Camera-type eye (tissue), 1 donor: ENCODE data around the gene TMEM219. TPM values are rescaled to one million over a fixed set of nuclear protein-coding genes. Genes with fewer than 3 reads are reported as not detected.

ENCODE experiments used
- total RNA-seq: library from RNA; depleted of rRNA; stranded (reverse); fragments of >200 nt; gene quantifications from one replicate; pipeline ENCODE4 v1.2.3, GENCODE V29; 2014

Gene TMEM219, protein sequence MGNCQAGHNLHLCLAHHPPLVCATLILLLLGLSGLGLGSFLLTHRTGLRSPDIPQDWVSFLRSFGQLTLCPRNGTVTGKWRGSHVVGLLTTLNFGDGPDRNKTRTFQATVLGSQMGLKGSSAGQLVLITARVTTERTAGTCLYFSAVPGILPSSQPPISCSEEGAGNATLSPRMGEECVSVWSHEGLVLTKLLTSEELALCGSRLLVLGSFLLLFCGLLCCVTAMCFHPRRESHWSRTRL
- 30.3 TPM for total RNA-seq

DNA sequence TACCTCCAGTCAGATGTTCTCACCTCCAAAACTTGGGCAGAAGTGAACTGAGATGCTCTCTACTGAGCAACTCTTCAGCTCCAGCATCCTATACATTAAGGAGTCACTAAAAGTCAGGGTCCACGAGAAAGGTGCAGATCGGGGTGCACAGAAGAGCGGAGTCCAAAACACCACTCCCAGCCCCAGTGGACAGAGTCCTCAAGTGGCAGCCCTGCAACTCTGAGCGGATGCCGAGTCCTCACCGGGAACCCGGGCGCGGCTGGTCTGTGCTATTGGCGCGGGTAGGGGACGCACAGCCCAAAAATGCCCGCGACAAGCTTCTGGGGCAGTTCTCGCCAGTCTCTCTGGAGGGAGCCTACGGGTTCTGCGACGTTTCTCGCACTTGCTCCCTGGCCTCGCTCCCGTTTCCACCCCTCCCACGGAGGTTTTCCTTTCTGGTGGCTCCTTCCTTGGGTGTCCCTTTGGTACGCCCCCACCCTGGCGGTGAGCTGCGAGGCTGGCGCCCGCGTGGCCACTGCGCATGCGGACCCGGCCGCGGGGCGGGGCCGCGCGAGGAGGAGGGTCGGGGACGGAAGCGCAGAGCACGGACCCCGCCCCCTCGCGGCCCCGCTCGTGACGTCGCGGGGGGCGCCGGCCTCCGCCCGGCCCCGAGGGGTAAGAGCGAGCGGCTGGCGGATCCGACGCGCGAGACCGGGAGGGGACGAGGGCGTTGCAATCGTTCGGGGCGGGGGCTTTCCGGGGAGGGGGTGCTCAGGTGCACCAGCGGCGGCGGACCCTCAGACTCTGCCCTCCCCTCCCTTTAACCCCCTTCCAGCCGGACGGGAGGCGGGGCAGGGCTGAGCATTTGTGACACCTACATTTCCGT is at the start of gene TMEM219:
TSS of gene TMEM219 (plus strand) at position 601 of the 865 bp plus-strand sequence. CDS start 1,065 bp downstream, outside the sequence.

DNA sequence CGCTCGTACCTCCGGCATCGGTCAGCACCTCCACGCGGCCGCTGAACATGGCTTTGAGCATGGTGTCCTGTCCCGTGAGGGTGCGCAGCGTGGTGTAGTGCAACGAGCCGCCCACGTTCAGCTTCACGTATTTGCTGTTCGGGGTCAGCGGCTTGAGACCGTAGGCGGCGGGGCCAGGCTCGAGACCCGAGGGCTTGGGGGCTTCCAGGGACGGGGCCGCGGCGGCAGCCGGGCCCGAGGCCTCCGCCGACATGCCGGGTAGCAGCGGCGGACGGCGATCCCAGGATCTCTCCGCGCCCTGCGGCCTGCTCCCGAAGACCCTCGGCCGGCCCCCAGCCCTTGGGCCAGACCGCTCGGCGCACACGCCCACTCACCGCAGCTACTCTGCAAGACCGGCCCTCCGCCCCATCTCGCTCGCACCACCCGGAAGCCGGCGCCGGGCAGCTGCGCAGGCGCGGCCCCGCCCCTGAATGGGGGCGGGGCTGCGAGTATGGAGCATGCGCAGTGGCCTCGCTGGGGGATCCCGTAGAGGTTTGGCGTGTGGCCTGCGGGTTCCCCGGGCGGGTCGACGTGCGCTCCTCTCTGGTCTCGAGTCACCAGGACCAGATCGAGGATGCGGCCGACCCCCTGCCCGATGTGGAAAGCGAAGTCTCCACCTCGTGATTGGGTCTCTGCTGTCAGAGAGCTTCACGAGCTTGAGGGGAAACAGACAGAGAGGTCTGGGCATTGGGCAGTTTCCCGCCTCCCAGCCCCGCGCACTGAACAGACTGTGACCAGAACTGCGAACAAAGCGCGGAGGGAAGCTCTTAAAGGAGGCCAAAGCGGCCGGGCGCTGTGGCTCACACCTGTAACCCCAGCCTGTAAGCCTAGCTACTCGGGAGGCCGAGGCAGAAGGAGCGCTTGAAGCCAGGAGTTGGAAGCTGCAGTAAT is 35.8 kb upstream of the TMEM219 start, which contains the start of gene KCTD13:
TSS of gene KCTD13 (minus strand) at position 446 of the 930 bp plus-strand sequence. CDS start at position 253, 193 bp downstream.

DNA sequence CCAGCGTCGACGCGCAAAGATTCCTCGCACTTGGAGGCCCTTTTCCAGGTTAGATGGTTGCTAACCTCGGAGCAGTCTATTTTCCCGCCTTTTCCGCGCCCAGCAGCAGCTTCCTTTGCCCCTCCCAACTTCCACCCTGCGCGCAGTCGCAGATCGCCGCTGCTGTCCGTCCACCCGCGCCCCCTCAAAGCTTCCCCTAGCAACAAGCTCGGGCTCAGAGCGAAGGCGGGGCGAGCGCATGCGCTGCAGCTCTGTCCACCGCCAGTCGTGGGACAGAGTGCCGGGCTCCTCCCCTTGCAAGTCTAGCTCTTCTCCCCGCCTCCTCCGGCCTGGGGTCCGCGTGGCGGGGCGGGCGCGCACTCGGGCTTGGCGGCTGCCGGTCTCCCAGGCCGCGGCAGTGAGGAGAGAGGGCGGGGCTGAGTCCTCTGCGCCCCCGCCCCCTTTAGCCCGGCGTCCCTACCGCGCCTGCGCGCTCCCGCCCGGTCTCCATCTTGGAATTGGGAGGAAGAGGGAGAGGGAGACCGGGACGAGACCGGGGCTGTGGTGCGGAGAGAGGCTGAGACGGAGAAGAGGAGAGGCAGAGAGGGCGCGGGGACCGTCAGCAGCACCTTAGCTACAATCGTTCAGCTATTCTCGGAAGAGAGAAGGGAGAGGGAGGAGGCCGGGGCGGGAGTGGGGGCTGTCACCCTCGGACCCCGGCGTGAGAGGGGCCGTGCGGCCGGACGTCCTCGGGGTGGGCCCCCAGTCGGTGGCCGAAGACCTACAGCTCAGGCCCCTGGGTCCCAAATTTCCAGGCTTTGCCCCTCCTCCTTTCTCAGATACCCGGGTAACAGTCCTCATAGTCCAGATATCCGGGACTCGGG is 11.7 kb downstream of the TMEM219 start, which contains the start of gene TAOK2:
TSS of gene TAOK2 (plus strand) at position 485 of the 863 bp plus-strand sequence. CDS start 3,905 bp downstream, outside the sequence.

DNA sequence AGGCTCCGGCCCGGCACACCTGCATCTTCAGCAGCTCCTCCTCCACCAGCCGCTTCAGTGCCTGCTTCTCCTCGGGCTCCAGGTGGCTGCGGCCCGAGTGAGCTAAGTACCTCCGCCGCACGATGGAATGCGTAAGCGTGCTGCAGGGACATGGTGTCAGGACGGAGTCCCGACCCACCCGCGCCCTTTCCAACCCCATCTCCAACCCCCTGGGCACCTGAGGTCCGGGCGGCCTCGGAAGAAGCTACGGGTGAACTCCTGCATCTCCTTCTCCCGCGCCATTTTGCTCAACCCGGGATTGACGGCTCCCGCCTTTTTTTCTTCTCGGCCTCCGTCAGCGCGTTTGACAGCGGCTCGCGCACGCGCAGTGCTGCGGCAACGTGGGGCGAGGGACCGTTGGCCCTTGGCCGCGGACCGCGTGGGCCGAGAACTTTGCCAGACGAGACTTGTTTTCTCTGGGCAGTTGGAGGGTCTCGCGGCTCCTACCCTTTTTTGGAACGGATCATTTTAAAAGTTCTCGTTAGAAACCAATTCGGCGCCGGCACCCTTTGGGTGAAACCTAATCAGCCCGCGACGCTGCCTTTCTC is 33.5 kb downstream of the TMEM219 start, which contains the start of gene HIRIP3:
TSS of gene HIRIP3 (minus strand) at position 294 of the 587 bp plus-strand sequence. CDS start at position 282, 12 bp downstream.

DNA sequence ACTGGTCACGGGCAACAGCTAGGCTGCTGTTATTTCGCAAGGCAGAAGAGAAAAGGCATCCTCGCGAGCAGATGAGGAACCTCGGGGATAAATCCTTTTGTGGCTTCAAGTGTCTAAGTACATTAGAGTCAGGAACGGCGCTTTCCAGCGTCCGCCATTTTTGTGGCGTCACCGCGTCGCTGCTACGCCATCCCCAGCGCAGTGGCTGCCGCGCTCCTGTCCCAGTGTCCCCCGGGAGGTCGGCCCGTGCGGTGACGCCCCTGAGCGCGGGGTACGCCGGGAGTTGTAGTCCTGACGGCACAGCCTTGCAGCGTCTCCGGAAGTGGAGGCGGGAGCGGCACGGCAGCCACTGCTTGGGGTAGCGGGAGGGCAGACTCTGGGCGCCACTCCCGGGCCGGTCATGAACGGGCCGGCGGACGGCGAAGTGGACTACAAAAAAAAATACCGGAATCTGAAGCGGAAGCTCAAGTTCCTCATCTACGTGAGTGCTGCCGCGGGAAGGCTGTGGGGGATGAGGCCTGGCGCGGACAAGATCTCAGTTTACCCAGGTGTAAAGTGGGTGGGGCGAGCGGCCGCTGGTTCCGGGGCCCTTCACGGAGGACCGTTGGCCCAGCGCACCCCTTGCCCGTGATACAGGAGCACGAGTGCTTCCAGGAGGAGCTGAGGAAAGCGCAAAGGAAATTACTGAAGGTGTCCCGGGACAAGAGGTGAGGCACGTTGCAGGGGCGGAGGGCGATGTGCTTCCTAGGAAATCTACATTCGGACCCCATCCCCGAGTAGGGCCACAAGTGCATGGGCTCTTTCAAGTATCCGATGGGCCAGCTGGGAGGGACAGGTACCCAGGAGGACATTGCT is 34.3 kb downstream of the TMEM219 start, which contains the start of gene INO80E:
TSS of gene INO80E (plus strand) at position 331 of the 855 bp plus-strand sequence. CDS start at position 401, 70 bp downstream.

DNA sequence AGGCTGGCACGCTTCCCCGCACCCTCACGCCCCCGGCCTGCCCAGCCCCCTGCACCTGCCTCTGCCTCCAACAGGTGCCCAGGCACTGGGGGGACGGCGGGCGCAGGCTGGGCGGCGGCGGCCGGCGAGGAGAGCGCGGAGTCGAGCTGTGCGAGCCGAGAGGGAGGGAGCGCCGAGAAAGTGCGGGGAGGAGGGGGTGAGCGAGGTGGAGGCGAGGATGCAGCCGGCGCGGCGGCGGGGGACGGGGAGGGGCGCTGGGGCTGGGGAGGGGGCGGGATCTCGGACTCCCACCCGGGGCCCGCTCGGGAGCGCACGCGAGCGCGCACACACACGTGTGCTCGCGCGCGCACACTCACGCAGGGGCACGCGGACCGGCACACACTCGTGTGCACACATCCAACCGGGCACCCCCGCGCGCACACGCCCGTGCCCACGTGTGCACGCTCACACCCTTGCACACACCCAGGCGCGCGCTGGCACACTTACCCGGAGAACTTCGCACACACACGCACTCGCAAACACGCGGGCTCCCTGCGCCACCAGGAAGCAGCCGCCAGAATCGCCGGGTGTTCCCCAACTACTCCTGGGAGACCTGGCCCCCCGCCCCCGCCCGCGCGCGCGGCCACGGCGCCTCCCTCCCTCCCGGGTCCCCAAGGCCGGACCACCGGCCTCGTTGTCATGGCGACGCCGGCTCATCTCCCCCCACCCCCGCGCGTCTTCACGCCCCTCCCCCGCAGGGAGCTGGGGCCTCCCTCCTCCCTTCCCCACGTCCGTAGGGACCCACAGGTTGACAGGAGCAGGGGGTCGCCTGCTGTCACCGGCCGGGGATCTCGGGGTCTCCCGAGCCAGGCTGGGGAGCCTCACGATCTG is 49.2 kb downstream of the TMEM219 start, which contains the start of gene DOC2A:
TSS of gene DOC2A (minus strand) at position 184 of the 870 bp plus-strand sequence. CDS start 805 bp downstream, outside the sequence.

Other genes starting within 250 kb of the TMEM219 start
- gene C16orf54, start 216.1 kb upstream of the TMEM219 start, total RNA-seq, result 0.44 TPM
- not detected for gene ZG16, start 183.8 kb upstream of the TMEM219 start, total RNA-seq
- 42.3 TPM for gene KIF22, start 171.3 kb upstream of the TMEM219 start, total RNA-seq
- gene MAZ, start 155.6 kb upstream of the TMEM219 start, total RNA-seq, result 112 TPM
- gene PRRT2, start 149.9 kb upstream of the TMEM219 start, total RNA-seq, result 32.2 TPM
- gene PAGR1, start 145.9 kb upstream of the TMEM219 start, total RNA-seq, result 62.8 TPM
- 24.2 TPM for gene MVP, start 141.6 kb upstream of the TMEM219 start, total RNA-seq
- gene CDIPT, start 98.9 kb upstream of the TMEM219 start, total RNA-seq, result 85.7 TPM
- gene SEZ6L2, start 62.5 kb upstream of the TMEM219 start, total RNA-seq, result 37.9 TPM
- 4.8 TPM for gene ASPHD1, start 61.6 kb upstream of the TMEM219 start, total RNA-seq
- 29.2 TPM for gene KCTD13, start 35.9 kb upstream of the TMEM219 start, total RNA-seq
- 56.0 TPM for gene TAOK2, start 11.8 kb downstream of the TMEM219 start, total RNA-seq
- gene HIRIP3, start 33.5 kb downstream of the TMEM219 start, total RNA-seq, result 23.4 TPM
- gene INO80E, start 34.2 kb downstream of the TMEM219 start, total RNA-seq, result 72.5 TPM
- gene DOC2A, start 48.9 kb downstream of the TMEM219 start, total RNA-seq, result 2.7 TPM
- not detected for gene C16orf92, start 61.1 kb downstream of the TMEM219 start, total RNA-seq
- gene TLCD3B, start 69.2 kb downstream of the TMEM219 start, total RNA-seq, result 39.7 TPM
- gene ALDOA, start 103.7 kb downstream of the TMEM219 start, total RNA-seq, result 426 TPM
- 70.4 TPM for gene PPP4C, start 113.9 kb downstream of the TMEM219 start, total RNA-seq
- gene TBX6, start 129.8 kb downstream of the TMEM219 start, total RNA-seq, result 0.66 TPM
- gene YPEL3, start 134.1 kb downstream of the TMEM219 start, total RNA-seq, result 45.2 TPM
- 2.1 TPM for gene GDPD3, start 151.5 kb downstream of the TMEM219 start, total RNA-seq
- 31.3 TPM for gene MAPK3, start 161.1 kb downstream of the TMEM219 start, total RNA-seq
- gene CORO1A, start 221.5 kb downstream of the TMEM219 start, total RNA-seq, result 13.0 TPM
- 50.9 TPM for gene BOLA2B, start 231.6 kb downstream of the TMEM219 start, total RNA-seq
- gene SLX1A, start 231.8 kb downstream of the TMEM219 start, total RNA-seq, result 11.5 TPM
- 10.4 TPM for gene SULT1A3, start 237.2 kb downstream of the TMEM219 start, total RNA-seq